Breast epithelium (tissue), 4 donors: ENCODE data around the gene PET117. TPM values are rescaled to one million over a fixed set of nuclear protein-coding genes. Genes with fewer than 3 reads are reported as not detected.
A peak's percentile ranks its signal among the peaks of the same experiment; 100 is the strongest.
"Not testable (repeated sequence)": the region's sequence is repeated elsewhere in the genome, so short reads cannot be mapped to it uniquely, and the experiment has no call there.

Experiments used
- DNase-seq, 2 donors: peaks; one replicate each; pipeline ENCODE4 v3.0.0-alpha.2; 2019; ENCODE audit warnings: low spot score in 2 of 2
- H3K27ac ChIP-seq, 2 donors: fragments of 200-600 bp; sonication (generic) in 1 of 2; one replicate each; pipeline ENCODE4 v1.5.1; 2016 to 2019; ENCODE audit warnings: mild to moderate bottlenecking in 1 of 2
- H3K27me3 ChIP-seq, 2 donors: fragments of 200-600 bp; sonication (generic) in 1 of 2; one replicate each; pipeline versions ENCODE4 v1.5.1 to v1.6.0; 2017 to 2019; ENCODE audit warnings: control low read depth in 1 of 2, mild to moderate bottlenecking in 1 of 2
- H3K36me3 ChIP-seq: fragments of 200-600 bp; one replicate; pipeline ENCODE4 v1.5.1; 2019
- H3K4me1 ChIP-seq, 2 donors: fragments of 200-600 bp; sonication (generic); one replicate each; pipeline ENCODE4 v1.5.1; 2016 to 2019; ENCODE audit warnings: control low read depth in 1 of 2
- H3K4me3 ChIP-seq, 3 donors: fragments of 200-600 bp; sonication (generic); 1 replicate in 2 of 3; 2 replicates in 1 of 3; pipeline ENCODE4 v1.5.1; 2016 to 2019; ENCODE audit warnings: mild to moderate bottlenecking in 3 of 3, moderate library complexity in 2 of 3
- H3K9me3 ChIP-seq, 2 donors: fragments of 200-600 bp; sonication (generic) in 1 of 2; one replicate each; pipeline ENCODE4 v1.5.1; 2016 to 2019; ENCODE audit warnings: control low read depth in 1 of 2
- POLR2A ChIP-seq: fragments of 450-650 bp; IDR thresholded peaks from one replicate; pipeline ENCODE4 v1.6.1; 2016; ENCODE audit warnings: antibody characterized with exemption, mild to moderate bottlenecking, moderate library complexity
- POLR2AphosphoS5 ChIP-seq, 3 donors: sonication (generic); formaldehyde crosslinking; IDR thresholded peaks; one replicate each; pipeline ENCODE4 v1.6.1; 2017; ENCODE audit warnings: antibody characterized with exemption in 3 of 3
- intact Hi-C: fragments of 100-400 bp; cut with DNase I; formaldehyde crosslinking; loops from one replicate; pipeline ENCODE4 v1.15.1; 2023; ENCODE audit warnings: low total_unique reads
- total RNA-seq, 3 donors: library from RNA; depleted of rRNA; stranded (reverse); fragments of >200 nt; gene quantifications; one replicate each; pipeline ENCODE4 v1.1.0, GENCODE V29; 2016
- TF ChIP-seq, protein P1 (sequence below), 3 donors: fragments of 450-650 bp; IDR thresholded peaks; one replicate each; pipeline ENCODE4 v1.5.1; 2016 to 2017; ENCODE audit warnings: antibody characterized with exemption in 3 of 3, mild to moderate bottlenecking in 3 of 3, moderate library complexity in 3 of 3

Gene PET117
- total RNA-seq, 3 donors from 2014 or later = 12.3 to 13.8 (median 13.6) TPM

GRCh38 chr20:18108326-18108725, 29.3 kb upstream of the PET117 start:
- DNase-seq = no peak
- Histone ChIP-seq H3K9me3 (no peaks in the 10 kb centered on the region), H3K27me3 (no peaks in the 10 kb centered on the region), H3K36me3 (no peaks in the 10 kb centered on the region), H3K27ac (no peak overlapping the region), H3K4me3 (no peak overlapping the region), H3K4me1 (no peaks in the 10 kb centered on the region)
- intact Hi-C loops = no loop called here
- TF ChIP-seq POLR2A (no peak), POLR2AphosphoS5 (IDR thresholded peaks at IDR 0.05) (no peak)
- TF ChIP-seq, protein P1, sequence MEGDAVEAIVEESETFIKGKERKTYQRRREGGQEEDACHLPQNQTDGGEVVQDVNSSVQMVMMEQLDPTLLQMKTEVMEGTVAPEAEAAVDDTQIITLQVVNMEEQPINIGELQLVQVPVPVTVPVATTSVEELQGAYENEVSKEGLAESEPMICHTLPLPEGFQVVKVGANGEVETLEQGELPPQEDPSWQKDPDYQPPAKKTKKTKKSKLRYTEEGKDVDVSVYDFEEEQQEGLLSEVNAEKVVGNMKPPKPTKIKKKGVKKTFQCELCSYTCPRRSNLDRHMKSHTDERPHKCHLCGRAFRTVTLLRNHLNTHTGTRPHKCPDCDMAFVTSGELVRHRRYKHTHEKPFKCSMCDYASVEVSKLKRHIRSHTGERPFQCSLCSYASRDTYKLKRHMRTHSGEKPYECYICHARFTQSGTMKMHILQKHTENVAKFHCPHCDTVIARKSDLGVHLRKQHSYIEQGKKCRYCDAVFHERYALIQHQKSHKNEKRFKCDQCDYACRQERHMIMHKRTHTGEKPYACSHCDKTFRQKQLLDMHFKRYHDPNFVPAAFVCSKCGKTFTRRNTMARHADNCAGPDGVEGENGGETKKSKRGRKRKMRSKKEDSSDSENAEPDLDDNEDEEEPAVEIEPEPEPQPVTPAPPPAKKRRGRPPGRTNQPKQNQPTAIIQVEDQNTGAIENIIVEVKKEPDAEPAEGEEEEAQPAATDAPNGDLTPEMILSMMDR (IDR thresholded peaks at IDR 0.05) = no peak

DNA sequence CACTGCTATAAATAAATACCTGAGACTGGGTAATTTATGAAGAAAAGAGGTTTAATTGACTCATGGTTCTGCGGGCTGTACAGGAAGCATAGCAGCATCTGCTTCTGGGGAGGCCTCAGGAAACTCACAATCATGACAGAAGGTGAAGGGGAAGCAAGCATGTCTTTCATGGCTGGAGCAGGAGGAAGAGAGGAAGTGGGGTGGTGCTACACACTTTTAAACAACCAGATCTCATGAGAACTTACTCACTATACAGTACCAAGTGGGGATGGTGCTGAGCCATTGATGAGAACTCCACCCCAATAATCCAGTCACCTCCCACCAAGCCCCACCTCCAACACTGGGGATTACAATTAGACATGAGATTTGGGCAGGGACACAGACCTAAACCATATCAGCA, 9.1 kb upstream of the PET117 start:
- H3K27ac ChIP-seq, H3K4me3 ChIP-seq, DNase-seq, H3K9me3 ChIP-seq, intact Hi-C loops, H3K27me3 ChIP-seq, H3K36me3 ChIP-seq, H3K4me1 ChIP-seq: not testable (repeated sequence)

DNA sequence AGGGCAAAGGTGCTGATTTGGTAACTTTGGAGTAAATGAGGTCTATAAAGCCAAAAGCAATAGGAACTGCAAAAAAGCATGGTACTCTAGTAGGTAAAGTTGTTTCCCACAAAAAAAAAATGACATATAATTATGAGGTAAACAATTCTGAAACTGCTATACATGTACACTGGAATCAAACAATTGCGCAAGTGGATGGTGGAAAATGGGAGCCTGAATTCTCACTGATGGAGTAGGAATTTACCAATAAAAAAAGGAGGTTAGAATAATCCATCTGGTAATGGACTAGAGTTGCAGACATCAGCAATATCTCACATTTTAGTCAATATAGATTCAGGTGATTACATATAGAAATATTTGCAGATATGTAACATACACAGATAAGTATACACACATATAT, 5.0 kb upstream of the PET117 start:
- no peak overlapping the region for H3K27ac ChIP-seq
- TF ChIP-seq POLR2AphosphoS5 (IDR thresholded peaks at IDR 0.05) (no peak), POLR2A (no peak)
- TF ChIP-seq, protein P1 (IDR thresholded peaks at IDR 0.05) = no peak
- intact Hi-C loops = no loop called here

GRCh38 chr20:18133962-18134361, 3.7 kb upstream of the PET117 start:
- Histone ChIP-seq H3K4me1 (peaks cover 5 to 6% of the 10 kb centered on the region in 2 donors), H3K36me3 (no peaks in the 10 kb centered on the region), H3K9me3 (no peaks in the 10 kb centered on the region), H3K27ac (no peak overlapping the region), H3K4me3 (no peak overlapping the region), H3K27me3 (no peaks in the 10 kb centered on the region)
- no peak for DNase-seq
- intact Hi-C loops = no loop called here
- TF ChIP-seq POLR2A (no peak), POLR2AphosphoS5 (IDR thresholded peaks at IDR 0.05) (no peak)
- TF ChIP-seq, protein P1 (IDR thresholded peaks at IDR 0.05) = no peak

More for the DNA sequence above, 5.0 kb upstream of the PET117 start:
- no peaks in the 10 kb centered on the region for H3K4me1 ChIP-seq
- H3K36me3 ChIP-seq = no peaks in the 10 kb centered on the region
- no peak for DNase-seq
- no peaks in the 10 kb centered on the region for H3K27me3 ChIP-seq
- no peaks in the 10 kb centered on the region for H3K9me3 ChIP-seq
- H3K4me3 ChIP-seq = no peak overlapping the region

GRCh38 chr20:18138266-18138582, 561 bp downstream of the PET117 start:
- no peaks in the 10 kb centered on the region for H3K36me3 ChIP-seq
- intact Hi-C loops = no loop called here
- TF ChIP-seq, protein P1 (IDR thresholded peaks at IDR 0.05) = no peak
- TF ChIP-seq POLR2AphosphoS5 (IDR thresholded peaks at IDR 0.05) (no peak), POLR2A (no peak)
- H3K9me3 ChIP-seq = no peaks in the 10 kb centered on the region
- DNase-seq = no peak
- H3K4me3 ChIP-seq = peak overlapping the region; percentile 83 to 97 (median 94)
- H3K27me3 ChIP-seq = no peaks in the 10 kb centered on the region
- H3K27ac ChIP-seq = peak overlapping the region; percentile 91 to 94
- peaks cover 10 to 16% of the 10 kb centered on the region in 2 donors for H3K4me1 ChIP-seq
